Right ventricle myocardium superior (tissue), 1 donor: ENCODE measurements around the gene CLCN6. TPM values are rescaled to one million over a fixed set of nuclear protein-coding genes. Genes with fewer than 3 reads are reported as not detected.

Source experiments
- ATAC-seq: fragments of 200-7000 bp; cut with Tn5 transposase; one replicate; pipeline ENCODE4 v1.9.1; 2020; ENCODE audit warnings: mild to moderate bottlenecking; ENCODE audit not compliant: poor library complexity
- DNase-seq: peaks from one replicate; pipeline ENCODE4 v3.0.0-alpha.2; 2020
- intact Hi-C: fragments of 100-400 bp; cut with DNase I; formaldehyde crosslinking; loops from one replicate; pipeline ENCODE4 v1.11.2; 2022
- long read RNA-seq: library from polyadenylated mRNA; unstranded; transcript quantifications from one replicate; pipeline ENCODE4 v2.0.0, GENCODE V29; 2021
- total RNA-seq: library from RNA; stranded (reverse); fragmentation: NEBNext Ultra II Directional; extraction: Animal tissue kit (Norgen Biotek cat#: 25700); gene quantifications from one replicate; pipeline ENCODE4 v1.2.1, GENCODE V29; 2021
- donor health status: DM: no; HTN: yes; CAD: no; lungs with severe emphysema.

Gene CLCN6, protein sequence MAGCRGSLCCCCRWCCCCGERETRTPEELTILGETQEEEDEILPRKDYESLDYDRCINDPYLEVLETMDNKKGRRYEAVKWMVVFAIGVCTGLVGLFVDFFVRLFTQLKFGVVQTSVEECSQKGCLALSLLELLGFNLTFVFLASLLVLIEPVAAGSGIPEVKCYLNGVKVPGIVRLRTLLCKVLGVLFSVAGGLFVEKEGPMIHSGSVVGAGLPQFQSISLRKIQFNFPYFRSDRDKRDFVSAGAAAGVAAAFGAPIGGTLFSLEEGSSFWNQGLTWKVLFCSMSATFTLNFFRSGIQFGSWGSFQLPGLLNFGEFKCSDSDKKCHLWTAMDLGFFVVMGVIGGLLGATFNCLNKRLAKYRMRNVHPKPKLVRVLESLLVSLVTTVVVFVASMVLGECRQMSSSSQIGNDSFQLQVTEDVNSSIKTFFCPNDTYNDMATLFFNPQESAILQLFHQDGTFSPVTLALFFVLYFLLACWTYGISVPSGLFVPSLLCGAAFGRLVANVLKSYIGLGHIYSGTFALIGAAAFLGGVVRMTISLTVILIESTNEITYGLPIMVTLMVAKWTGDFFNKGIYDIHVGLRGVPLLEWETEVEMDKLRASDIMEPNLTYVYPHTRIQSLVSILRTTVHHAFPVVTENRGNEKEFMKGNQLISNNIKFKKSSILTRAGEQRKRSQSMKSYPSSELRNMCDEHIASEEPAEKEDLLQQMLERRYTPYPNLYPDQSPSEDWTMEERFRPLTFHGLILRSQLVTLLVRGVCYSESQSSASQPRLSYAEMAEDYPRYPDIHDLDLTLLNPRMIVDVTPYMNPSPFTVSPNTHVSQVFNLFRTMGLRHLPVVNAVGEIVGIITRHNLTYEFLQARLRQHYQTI
- 15.2 TPM for total RNA-seq
- long read RNA-seq, full-length matches to known transcripts, result 2 of 10 reads
- long read RNA-seq, partial matches to known transcripts, result 8 of 10 reads
- long read RNA-seq, other reads (novel, unspliced or antisense), result 0 of 10 reads

DNA sequence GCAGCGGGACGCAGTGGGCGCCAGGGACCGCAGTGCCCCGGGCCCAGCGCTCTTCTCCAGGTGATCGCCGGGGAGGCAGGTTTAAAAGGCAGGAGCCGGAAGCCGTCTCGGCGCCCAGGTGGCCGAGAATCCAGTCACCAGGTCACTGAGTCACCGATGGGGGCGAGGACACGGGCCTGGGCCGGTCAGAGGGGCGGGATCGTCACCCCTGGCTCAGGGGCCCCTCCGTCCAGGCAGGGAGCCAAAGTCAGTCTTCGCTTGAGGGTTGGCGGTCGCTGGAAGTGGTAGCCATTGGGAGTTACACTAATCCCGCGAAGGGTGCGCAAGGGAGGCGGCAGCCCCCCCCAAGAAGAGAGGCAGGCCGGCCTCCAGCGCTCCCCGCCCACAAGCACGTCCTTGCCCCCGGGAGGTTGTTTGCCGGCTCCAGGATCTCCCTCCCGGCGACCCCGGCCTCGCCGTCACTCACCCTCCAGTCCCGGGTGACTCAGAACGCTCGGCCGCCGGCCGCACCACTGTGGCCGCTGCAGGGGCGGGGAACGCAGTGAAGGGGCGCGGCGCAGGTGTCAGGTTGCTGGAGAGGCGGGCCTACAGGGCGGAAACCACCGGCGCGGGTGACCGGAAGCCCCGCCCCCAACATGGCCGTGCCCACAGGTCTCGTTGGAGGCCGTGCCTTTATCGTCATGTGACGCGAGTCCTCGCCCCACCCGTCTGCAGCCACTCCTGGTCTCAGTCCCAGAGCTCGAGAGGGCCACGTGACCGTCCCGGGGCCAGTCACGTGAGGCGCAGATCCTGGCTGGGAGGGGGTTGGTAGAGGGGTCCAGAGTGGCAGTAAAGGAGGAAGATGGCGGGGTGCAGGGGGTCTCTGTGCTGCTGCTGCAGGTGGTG is at the start of gene CLCN6, which contains the start of gene MTHFR:
Gene CLCN6, plus strand, starts transcription at position 770 of the 885 bp plus-strand sequence. Its CDS starts 72 bp downstream, at position 842.
Gene MTHFR, minus strand, starts transcription at position 543 of the 885 bp plus-strand sequence. CDS start 2,848 bp downstream, outside the sequence.
- intact Hi-C loops, result loop anchor here (2.0 kb wide), 1 partner anchor 19 kb away; no protein-coding TSS in a partner anchor
- ATAC-seq (peak; percentile 84), DNase-seq (peak; percentile 100)

DNA sequence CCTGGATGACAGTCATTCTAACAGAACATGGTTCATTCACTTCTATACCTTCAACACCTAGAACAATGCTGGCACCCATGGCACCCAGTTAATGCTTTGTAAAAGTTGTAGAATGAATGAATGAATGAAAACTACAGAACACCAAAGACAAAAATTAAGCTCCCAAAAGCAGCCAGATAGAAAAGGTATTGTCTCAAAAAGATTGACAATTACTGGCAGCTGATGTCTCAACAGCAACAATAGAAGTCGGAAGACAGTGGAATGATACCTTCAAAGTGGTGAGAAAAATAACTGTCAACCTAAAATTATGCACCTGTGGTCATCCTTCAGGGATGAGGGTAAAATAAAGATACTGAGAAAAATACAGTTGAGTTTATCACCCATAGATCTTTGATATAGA is 48.9 kb upstream of the CLCN6 start:
- intact Hi-C loops, result no loop called here
- ATAC-seq (no peak), DNase-seq (no peak)

DNA sequence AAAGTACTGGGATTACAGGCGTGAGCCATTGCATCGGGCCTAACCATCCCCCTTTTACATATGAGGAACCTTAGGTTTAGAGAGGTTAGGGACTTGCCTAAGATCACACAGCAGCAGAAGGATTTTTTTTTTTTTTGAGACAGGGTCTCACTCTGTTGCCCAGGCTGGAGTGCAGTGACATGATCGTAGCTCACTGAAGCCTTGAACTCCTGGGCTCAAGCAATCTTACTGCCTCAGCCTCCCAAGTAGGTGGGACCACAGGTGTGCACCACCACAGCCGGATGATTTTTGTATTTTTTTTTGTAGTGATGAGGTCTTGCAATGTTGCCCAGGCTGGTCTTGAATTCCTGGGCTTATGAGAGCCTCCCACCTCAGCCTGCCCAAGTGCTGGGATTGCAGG is 46.2 kb upstream of the CLCN6 start:
- ATAC-seq, result no peak
- intact Hi-C loops, result no loop called here
- no peak for DNase-seq

DNA sequence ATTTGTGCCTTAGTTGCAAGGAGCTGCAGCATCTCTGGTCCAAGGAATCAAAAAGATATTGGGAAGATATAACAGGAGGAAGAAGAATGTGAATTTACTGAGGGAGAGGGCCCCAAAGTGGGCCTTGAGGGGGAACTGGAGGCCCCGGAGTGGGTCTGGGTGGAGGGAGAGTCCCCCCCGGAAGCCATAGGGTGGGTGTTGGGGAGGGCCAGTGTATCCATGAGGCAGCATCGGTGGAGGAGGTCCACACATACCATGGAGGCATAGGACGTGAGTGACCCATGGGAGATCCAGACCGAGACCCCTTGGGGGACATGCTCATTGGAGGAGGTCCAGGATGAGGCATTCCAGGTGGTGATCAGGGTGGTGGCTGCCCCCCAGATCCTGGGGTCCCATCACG is 44.7 kb upstream of the CLCN6 start:
- no peak for DNase-seq
- no peak for ATAC-seq
- intact Hi-C loops, result no loop called here

DNA sequence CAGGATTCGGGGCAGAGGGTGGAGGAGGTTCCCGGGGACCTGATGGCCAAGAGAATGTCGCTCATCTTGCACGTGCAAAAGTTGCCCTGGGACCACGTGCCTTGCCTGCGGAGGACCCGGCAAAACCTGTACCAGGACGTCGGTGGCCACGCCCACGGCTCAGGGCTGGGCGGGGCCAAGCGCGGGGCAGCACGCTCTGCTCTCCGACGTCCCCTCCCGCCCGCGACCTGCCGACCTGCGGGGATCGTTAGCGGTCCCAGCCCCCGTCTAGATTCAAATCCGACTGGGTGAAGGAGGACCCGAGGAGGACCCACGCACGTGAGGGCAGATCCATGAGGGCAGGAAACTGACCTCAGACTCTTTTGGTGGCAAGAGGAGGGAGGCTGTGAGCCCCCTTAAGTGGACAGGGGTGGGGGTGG is 44.0 kb upstream of the CLCN6 start, which contains the start of gene C1orf167:
Gene C1orf167, plus strand, starts transcription at position 206 of the 419 bp plus-strand sequence. CDS start 2,208 bp downstream, outside the sequence.
- intact Hi-C loops, result no loop called here
- DNase-seq (no peak), ATAC-seq (no peak)

DNA sequence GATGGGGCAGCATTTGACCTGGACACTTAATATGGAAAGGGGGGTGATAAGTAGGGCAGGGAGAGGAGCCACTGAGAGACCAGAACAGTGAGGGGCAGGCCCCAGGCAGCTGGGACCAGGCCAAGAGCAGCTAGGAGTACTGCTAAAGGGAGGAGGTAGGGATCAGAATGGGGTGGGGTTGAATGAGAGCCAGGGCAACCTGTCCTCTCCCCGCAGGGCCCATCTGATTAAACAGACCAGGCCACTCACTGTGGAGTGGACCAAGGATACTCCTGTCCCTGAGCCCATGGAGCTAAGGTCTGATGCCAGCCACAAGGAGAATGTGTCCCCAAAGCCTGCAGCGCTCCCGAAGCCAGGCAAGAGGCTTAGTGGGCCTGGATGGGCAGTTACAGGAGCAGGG is 41.9 kb upstream of the CLCN6 start:
- no peak for DNase-seq
- intact Hi-C loops, result no loop called here

DNA sequence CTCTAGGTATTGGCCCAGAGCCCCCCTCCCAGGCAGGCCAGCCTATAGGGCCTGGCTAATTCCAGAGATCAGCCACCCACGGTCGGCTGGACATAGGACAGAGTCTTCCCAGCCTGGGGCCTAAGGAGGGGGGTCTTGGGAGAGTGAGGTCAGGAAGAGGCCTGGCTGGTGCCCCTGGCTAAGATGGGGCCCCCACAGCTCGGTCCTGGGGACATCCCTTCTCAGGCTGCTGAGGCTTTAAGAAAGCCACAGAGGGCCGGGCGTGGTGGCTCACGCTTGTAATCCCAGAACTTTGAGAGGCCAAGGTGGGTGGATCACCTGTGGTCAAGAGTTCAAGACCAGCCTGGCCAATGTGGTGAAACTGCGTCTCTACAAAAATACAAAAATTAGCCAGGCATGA is 41.5 kb upstream of the CLCN6 start:
- ATAC-seq (no peak), DNase-seq (no peak)
- intact Hi-C loops, result no loop called here

More for the DNA sequence above, 41.9 kb upstream of the CLCN6 start:
- no peak for ATAC-seq

DNA sequence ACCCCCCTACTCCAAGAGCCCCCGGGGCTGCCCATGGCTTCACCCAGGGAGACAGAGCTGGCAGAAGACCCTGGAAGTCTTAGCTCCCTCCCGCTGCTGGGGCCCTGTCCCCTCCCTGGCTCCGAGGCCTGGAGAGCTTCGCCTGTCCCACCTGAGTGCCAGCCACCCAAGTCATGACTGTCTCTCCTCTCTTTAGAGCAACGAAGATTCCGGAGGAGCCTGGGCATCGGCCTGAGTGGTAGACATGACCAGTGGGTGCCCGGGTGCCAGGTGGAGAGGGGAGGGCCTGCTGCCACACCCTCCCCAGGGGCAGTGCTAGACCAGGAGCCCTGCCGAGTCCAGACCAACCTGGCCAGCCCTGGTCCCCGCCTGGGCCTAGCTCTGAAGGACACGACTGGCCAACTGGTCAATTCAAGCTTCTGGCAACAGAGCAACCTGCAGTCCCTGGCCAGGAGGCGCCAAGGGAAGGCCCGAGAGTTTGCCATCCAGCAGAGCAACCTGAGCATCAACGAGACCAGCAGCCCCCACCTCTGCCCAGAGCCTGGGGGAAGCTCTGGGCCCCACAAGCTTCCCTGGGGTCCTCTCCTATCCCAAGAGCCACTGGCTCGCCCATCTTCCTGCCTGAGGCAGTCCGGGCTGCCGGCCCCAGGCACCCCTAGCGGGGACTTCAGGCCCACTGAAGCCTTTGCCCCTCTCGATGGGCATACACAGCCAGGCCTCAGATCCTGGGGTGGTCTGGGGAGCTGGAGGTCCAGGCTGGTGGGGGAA is 40.1 kb upstream of the CLCN6 start:
- no peak for ATAC-seq
- intact Hi-C loops, result no loop called here
- no peak for DNase-seq

DNA sequence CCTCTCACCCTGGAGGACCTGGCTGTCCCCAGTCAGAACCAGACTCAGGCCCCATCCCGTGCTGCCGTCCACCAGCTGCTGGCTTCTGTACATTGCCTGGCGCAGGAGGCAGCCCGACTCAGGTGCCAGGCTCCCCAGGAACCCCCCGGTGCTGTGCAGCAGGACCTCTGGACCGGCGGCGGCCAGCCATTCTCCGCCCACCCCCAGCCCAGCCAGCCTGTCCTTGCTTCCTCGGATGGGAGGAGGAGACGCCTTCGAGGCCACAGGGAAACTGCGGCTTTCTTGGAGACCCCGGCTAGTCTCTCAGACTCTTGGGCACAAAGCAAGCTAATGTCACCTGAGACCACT is 39.6 kb upstream of the CLCN6 start:
- intact Hi-C loops, result no loop called here
- ATAC-seq, result no peak
- no peak for DNase-seq

DNA sequence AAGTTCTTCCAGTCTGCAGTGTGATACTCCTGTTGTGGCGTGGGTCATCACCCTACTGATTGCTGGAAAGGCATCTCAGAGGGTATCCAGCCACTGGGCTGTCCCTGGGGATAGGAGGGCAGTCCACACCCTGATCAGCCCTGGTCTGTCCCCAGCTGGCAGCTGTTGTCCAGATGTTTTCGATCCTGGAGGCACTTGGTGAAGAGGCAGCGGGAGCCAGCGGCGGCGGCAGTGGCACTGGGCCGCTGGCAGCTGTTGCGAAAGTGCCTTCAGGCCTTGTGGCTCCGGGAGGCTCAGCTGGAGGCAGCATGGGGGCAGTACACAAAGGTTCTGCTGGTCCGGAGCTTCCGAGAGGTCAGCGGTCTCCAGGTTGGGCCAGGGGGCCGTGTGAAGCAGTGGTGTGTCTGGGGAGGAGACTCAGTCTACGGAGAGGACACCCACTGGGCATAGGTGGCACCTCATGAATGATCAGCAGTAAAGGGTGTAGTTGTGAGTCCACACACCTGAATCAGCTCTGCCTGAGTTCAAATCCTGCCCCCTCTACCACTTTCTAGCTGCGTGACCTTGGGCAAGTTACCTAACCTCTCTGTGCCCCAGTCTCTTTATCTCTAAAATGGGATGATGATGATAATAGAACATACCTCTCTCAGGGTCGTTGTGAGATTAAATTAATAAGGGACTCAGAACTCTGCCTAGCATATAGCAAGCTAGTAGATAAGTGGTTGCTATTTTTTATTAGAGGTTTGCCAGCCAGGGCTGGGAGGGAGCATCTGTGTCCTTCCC is 37.9 kb upstream of the CLCN6 start:
- ATAC-seq (no peak), DNase-seq (no peak)
- intact Hi-C loops, result no loop called here

DNA sequence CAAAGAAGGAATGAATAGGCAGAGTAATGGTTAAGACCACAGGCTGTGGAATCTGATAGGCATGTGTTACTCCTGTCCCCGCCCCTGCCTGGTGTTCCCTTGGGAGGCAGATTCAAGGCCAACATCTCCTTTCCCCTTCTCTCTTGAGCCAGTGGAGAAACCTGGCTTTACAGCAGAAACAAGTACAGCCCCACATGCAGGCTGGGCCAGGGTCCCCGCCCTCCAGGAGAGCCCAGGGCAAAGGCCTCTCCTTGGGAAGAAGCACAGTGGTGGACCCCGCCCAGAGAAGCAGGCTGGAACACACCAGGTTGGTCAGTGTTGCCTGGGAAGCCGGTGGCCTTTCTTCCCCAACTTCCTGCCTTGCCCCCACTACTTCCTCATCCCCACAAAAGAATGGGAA is 37.2 kb upstream of the CLCN6 start:
- no peak for ATAC-seq
- no peak for DNase-seq
- intact Hi-C loops, result no loop called here

DNA sequence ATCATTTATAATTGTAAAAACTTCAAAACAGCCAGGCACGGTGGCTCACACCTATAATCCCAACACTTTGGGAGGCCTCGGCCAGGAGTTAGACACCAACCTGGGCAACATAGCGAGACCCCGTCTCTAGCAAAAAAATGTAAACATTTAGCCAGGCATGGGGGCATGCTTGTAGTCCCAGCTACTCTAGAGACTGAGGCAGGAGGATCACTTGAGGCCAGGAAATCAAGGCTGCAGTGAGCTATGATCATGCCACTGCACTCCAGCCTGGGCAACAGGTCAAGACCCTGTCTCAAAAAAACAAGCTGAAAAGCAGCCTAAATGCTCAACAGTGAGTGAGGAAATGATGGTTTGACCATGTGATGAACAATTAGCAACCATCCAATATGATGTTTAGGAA is 36.7 kb upstream of the CLCN6 start:
- no peak for DNase-seq
- ATAC-seq, result no peak
- intact Hi-C loops, result no loop called here

DNA sequence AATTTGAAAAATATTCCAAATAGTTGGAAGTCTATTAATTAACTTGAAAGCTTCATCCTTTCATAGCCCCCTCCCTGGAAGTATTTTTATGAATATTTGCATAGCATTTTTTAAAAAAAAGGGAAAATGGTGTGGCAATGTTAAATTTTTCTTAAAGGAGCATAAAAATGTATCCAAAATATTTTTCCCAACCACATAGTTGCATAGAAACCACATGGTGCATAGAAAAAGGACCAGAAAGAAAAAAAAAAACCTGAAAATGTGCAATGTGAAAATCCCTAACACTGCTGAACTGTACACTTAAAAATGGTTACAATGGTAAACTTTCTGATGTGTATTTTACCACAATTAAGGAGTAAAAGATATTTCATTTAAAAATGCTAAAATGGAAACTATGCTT is 36.0 kb upstream of the CLCN6 start:
- intact Hi-C loops, result no loop called here
- ATAC-seq (no peak), DNase-seq (no peak)

DNA sequence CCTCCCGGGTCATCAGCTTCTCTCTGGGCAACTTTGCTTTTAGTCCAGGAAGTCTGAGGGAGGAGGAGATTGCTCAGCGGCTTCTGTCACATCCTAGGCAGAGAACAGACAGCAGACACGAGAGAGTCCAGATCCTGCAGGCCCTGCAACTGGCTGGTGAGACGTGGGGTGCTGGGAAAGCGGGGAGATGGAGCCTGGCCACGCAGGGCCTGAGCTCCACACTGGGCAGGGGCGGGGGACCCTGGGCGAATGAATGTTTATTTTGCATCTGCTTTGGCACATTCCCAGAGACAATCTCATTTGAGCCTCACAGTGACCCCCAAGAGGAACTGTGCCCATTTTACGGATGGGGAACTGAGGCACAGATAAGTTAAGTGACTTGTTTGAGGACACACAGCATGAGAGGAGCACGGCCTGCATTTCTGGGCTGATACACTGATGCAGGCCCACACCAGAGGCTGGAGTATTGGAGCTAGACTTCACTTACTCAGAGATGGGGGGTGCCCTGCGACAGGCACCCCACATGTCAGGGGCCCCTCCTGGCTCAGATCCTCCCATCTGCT is 34.4 kb upstream of the CLCN6 start:
- intact Hi-C loops, result no loop called here
- DNase-seq (no peak), ATAC-seq (no peak)

DNA sequence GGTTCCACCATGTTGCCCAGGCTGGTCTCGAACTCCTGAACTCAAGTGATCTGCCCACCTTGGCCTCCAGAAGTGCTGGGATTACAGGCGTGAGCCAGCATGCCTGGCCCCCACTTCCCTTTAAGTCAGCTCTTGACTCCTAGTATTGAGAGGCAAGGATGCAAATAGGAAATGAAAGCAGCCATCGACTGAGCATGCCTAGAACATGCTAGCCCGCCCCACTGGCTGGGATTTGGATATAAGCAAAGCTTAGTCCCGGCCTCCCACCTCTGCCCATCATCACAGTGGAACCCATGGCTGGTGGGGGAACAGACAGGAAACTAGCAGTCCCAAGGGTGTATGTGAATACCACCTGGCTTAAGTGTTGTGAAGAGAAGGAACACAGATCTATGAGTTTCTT is 33.5 kb upstream of the CLCN6 start:
- intact Hi-C loops, result no loop called here
- ATAC-seq (no peak), DNase-seq (no peak)

DNA sequence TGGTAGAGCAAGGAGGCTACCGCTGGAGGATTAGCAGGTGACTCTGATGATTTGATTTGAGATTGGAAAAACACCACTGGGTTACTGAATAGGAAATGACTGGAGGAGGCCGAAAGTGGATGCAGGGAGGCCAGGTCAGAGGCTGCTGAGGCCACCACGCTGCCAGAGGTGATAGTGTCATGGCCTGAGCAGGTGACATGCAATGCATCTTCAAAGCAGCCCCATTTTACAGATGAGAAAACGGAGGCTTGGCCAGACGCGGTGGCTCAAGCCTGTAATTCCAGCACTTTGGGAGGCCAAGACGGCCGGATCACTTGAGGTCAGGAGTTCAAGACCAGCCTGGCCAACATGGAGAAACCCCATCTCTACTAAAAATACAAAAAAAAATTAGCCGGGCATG is 31.2 kb upstream of the CLCN6 start:
- DNase-seq, result no peak
- intact Hi-C loops, result no loop called here
- ATAC-seq, result no peak
